GM12865 (cell line): ENCODE measurements around the gene HACL1.
A peak's percentile ranks its signal among the peaks of the same experiment; 100 is the strongest.

Experiments used
- DNase-seq: peaks from one replicate; pipeline ENCODE4 v3.0.0; 2010; ENCODE audit warnings: low read depth
- H3K4me3 ChIP-seq: 2 replicates; pipeline ENCODE4 v1.5.1; 2011; ENCODE audit warnings: mild to moderate bottlenecking, low read depth, low read length, control low read depth
- TF ChIP-seq, protein P1 (sequence below): IDR thresholded peaks from 2 replicates; pipeline ENCODE4 v1.5.1; 2011; ENCODE audit warnings: low read length, control low read depth, low read depth, inconsistent platforms; ENCODE audit not compliant: insufficient read depth; ENCODE audit errors: missing control alignments

HACL1 gene

DNA sequence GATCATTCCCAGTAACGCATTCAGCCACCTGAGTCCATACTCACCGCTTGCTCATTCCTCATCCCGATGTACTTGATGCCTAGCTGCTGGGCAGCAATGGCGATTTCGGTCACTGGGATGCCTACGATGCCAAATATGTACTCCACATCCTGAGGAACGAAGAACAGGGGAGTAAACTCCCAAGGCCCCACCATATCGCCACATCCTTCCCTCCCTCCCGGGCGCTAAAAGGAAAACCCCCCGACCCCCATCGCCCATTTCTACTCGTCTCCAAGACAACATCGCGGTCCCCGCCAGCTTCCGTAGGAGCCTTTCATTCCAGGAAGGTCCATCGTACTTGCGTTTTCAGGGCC, 347 bp downstream of the HACL1 start:
- peak overlapping the region; percentile 96 for H3K4me3 ChIP-seq
- no peak for DNase-seq
- TF ChIP-seq, protein P1, sequence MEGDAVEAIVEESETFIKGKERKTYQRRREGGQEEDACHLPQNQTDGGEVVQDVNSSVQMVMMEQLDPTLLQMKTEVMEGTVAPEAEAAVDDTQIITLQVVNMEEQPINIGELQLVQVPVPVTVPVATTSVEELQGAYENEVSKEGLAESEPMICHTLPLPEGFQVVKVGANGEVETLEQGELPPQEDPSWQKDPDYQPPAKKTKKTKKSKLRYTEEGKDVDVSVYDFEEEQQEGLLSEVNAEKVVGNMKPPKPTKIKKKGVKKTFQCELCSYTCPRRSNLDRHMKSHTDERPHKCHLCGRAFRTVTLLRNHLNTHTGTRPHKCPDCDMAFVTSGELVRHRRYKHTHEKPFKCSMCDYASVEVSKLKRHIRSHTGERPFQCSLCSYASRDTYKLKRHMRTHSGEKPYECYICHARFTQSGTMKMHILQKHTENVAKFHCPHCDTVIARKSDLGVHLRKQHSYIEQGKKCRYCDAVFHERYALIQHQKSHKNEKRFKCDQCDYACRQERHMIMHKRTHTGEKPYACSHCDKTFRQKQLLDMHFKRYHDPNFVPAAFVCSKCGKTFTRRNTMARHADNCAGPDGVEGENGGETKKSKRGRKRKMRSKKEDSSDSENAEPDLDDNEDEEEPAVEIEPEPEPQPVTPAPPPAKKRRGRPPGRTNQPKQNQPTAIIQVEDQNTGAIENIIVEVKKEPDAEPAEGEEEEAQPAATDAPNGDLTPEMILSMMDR, result no peak

- TF ChIP-seq, protein P1, result no peak
- H3K4me3 ChIP-seq, result no peak overlapping the region
- no peak for DNase-seq
These were observed 5.4 kb downstream of the HACL1 start for GRCh38 chr3:15595955-15596354.

DNA sequence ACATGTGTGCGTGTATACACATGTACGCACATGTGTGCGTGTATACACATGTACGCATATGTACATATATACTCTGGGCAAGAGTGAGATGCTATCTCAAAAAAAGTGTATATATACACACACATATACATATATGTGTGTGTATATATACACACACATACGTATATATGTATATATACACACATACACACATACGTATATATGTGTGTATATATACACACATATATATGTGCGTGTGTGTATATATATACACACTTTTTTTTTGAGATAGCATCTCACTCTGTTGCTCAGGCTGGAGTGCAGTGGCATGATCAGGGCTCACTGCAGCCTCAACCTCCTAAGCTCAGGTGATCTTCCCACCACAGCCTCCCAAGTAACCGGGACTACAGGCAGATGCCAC, 8.4 kb downstream of the HACL1 start:
- H3K4me3 ChIP-seq, result no peak overlapping the region
- TF ChIP-seq, protein P1, result no peak
- no peak for DNase-seq

DNA sequence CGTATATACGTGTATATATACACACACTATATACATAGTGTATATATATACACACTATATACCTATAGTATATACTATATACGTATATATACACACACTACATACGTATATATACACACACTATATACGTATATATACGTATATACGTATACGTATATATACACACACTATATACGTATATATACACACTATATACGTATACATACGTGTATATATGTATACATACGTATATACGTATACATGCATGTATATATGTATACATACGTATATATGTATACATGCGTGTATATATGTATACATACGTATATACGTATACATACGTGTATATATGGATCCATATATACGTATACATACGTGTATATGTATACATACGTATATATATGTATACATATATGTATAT, 9.4 kb downstream of the HACL1 start:
- H3K4me3 ChIP-seq, result no peak overlapping the region
- TF ChIP-seq, protein P1, result no peak
- no peak for DNase-seq

DNA sequence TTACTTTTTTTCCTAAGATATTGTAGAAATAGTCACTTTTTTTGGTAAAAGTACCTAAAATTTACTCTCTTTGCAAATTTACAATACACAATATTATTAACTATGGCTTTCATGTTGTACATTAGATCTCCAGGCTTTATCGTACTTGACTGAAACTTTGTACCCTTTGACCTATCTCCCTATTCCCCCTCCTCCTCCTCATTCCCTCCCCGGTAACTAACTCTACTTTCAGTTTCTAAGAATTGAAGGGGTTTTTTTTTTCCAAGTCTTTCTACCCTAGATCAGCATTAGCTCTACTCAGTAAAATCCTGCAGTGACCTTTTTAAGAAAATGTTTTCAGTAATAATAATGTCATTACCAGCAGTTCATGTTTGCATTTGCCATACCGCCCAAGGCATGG, 10.1 kb downstream of the HACL1 start:
- H3K4me3 ChIP-seq, result no peak overlapping the region
- TF ChIP-seq, protein P1, result no peak
- DNase-seq, result no peak

DNA sequence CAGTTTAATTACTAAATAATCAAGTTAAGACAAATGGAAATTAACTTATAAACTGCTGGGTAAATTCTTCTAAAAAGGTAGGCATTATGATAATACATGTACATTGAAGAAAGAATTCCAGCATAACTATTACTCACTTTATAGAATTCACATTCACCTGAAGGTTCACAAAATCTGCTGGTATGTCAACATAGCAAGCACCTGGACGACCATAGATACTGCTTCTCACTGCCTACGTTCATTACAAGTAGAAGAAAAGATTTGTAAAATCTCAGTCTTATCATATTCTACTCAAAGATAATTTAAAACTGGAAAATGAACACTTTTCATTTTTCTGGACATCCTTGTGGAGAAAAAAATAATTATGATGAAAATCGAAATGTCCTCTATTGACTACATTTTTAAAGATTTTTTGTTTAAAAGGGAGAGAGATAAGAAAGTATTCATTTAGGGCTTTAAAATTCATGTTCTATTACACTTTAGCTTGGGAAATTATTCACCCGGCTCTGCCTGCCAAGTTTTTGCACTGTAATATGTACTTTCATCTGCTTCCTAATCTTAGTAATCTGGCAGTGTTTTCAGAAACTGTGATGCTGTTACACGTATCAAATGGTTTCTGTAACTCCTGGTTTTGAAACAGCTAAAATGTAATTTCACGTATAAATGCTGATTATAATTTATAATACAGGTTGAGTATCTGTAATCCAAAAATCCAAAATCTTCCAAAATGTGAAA, 16.1 kb downstream of the HACL1 start:
- no peak for DNase-seq
- TF ChIP-seq, protein P1, result no peak

DNA sequence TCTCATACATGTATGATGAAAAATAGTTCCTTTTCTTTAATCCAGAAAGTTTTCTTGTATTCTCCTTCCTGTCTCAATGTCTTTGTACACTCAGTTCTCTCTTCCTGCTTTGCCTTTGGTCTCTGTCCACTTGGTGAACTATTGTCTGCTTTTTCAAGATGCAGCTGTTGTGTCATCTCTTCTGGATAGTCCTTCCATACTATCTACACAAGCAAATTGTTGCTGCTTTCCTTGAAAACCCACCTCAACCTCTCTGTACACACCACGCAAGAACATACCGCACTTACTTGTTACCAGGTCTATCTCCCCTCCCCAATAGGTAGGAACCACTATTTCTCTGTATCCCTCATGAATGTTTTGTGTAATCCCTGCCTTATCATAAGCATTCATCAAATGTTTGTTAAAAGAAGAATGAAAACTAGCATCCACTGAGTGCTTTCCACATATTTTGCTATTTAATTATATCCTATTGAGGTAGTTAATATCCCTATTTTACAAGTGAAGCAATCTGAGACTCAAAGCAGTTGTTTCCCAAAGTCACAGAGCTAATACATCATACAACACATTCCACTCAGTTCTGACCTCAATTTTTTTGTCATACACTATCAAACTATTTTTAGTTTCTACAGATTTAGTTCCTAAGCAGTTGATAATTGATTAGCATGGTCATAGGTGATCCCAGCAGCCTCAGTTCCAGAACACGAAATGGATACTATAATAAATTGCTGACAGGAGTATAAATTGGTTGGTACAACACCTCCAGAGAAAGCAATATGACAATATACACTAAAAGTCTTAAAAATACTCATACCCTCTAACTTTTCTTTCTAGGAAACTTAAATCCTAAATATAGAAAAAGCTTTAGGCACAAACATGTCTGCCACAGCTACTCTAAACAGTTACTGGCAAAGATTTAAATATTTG, 19.6 kb downstream of the HACL1 start:
- H3K4me3 ChIP-seq, result no peak overlapping the region
- no peak for DNase-seq
- TF ChIP-seq, protein P1, result no peak

More for the DNA sequence above, 16.1 kb downstream of the HACL1 start:
- no peak overlapping the region for H3K4me3 ChIP-seq
